ENCODE data around the gene C9orf153. TPM values are rescaled to one million over a fixed set of nuclear protein-coding genes. Genes with fewer than 3 reads are reported as not detected.

Gene C9orf153
- total and polyA plus RNA-seq, 2 of the 13 experiments (the other 11 are each of a cell fraction or from before 2014, with no cell fraction given) = 0.17 to 0.44 TPM

- TF ChIP-seq ZHX1 (CRISPR knock-in tag; IDR thresholded peaks at IDR 0.05; ENCODE audit: low read depth) (peak; percentile 93), ZNF577 (CRISPR knock-in tag; IDR thresholded peaks at IDR 0.05; ENCODE audit: borderline replicate concordance, low read depth) (no peak), THRA (CRISPR knock-in tag; IDR thresholded peaks at IDR 0.05; ENCODE audit: borderline replicate concordance) (no peak), IRF9 (CRISPR knock-in tag; IDR thresholded peaks at IDR 0.05; ENCODE audit: borderline replicate concordance) (0 out of 2 replicates have a peak, but pooled peaks have one; percentile 39), HOXA9 (CRISPR knock-in tag; IDR thresholded peaks at IDR 0.05; ENCODE audit: borderline replicate concordance) (0 out of 2 replicates have a peak, but pooled peaks have one; percentile 33), SP4 (CRISPR knock-in tag; IDR thresholded peaks at IDR 0.05) (peak; percentile 98), MAFG (CRISPR knock-in tag; IDR thresholded peaks at IDR 0.05) (no peak), ZNF569 (CRISPR knock-in tag; IDR thresholded peaks at IDR 0.05; ENCODE audit: borderline replicate concordance) (no peak), GFI1 (CRISPR knock-in tag; IDR thresholded peaks at IDR 0.05; ENCODE audit: borderline replicate concordance) (peak; percentile 66), BHLHE40 (IDR thresholded peaks at IDR 0.05; ENCODE audit: low read length) (no peak), PTBP1 (IDR thresholded peaks at IDR 0.05; ENCODE audit: low read depth, low read length, poor library complexity, severe bottlenecking) (no peak), MIER2 (CRISPR knock-in tag; IDR thresholded peaks at IDR 0.05) (no peak), NFIC (IDR thresholded peaks at IDR 0.05; ENCODE audit: low read length) (no peak), ZNF780A (CRISPR knock-in tag; IDR thresholded peaks at IDR 0.05) (no peak), HNF4A (CRISPR knock-in tag; IDR thresholded peaks at IDR 0.05) (peak; percentile 28; the same call in 1 of the 2 replicates), ZNF512 (CRISPR knock-in tag; IDR thresholded peaks at IDR 0.05) (no peak), PREB (CRISPR knock-in tag; IDR thresholded peaks at IDR 0.05) (no peak), REXO4 (CRISPR knock-in tag; IDR thresholded peaks at IDR 0.05; ENCODE audit: borderline replicate concordance) (no peak), GATA4 (IDR thresholded peaks at IDR 0.05; ENCODE audit: borderline replicate concordance, low read depth) (no peak), TCF7L2 (IDR thresholded peaks at IDR 0.05; ENCODE audit: low read depth, low read length) (no peak), ZNF746 (CRISPR knock-in tag; IDR thresholded peaks at IDR 0.05) (no peak)
These were observed 22.9 kb upstream of the C9orf153 start, which contains the start of gene ISCA1 (continued) for GRCh38 chr9:86282077-86282978.
